ENCODE measurements around the gene MAFG. TPM values are rescaled to one million over a fixed set of nuclear protein-coding genes. Genes with fewer than 3 reads are reported as not detected.

Gene MAFG
- polyA plus RNA-seq, 1 donor (not counting 4 experiments of a cell fraction or from before 2014, with no cell fraction given), result 8.3 TPM

- Histone ChIP-seq H3K36me3 (ENCODE audit: control insufficient read depth in 2 of 2, extremely low read depth in 1 of 2, insufficient read depth in 2 of 2, low read length in 2 of 2) (peaks cover 23 to 25% of the 10 kb centered on the region in 2 experiments), H3K4me1 (ENCODE audit: control insufficient read depth, extremely low read depth, insufficient read depth, low read length) (peaks cover 13% of the 10 kb centered on the region), H3K9ac (ENCODE audit: control insufficient read depth, extremely low read depth, insufficient read depth, low read length) (no peak overlapping the region), H3K9me1 (ENCODE audit: control insufficient read depth, extremely low read depth, insufficient read depth, low read length) (peaks cover 3% of the 10 kb centered on the region), H4K20me1 (ENCODE audit: control insufficient read depth, extremely low read depth, insufficient read depth, low read length) (peaks cover 5% of the 10 kb centered on the region), H3K27me3 (ENCODE audit: control insufficient read depth, extremely low read depth, insufficient read depth, low read length) (no peaks in the 10 kb centered on the region), H3K4me2 (ENCODE audit: control insufficient read depth, extremely low read depth, insufficient read depth, low read depth, low read length) (no peak overlapping the region), H3K79me2 (ENCODE audit: control insufficient read depth, insufficient read depth, low read length) (peaks cover 17% of the 10 kb centered on the region), H3K27ac (ENCODE audit: control insufficient read depth, insufficient read depth, low read length) (no peak overlapping the region), H2AFZ (ENCODE audit: control insufficient read depth, low read length) (no peak overlapping the region), H3K9me3 (ENCODE audit: control insufficient read depth, low read depth, low read length) (no peaks in the 10 kb centered on the region), H3K4me3 (ENCODE audit: control insufficient read depth in 2 of 3, extremely low read depth in 1 of 3, insufficient read depth in 2 of 3, low read depth in 1 of 3, low read length in 3 of 3) (no peak overlapping the region)
- no peak for TF ChIP-seq EZH2 (IDR thresholded peaks at IDR 0.05; ENCODE audit: low read length)
- TF ChIP-seq, protein P1, sequence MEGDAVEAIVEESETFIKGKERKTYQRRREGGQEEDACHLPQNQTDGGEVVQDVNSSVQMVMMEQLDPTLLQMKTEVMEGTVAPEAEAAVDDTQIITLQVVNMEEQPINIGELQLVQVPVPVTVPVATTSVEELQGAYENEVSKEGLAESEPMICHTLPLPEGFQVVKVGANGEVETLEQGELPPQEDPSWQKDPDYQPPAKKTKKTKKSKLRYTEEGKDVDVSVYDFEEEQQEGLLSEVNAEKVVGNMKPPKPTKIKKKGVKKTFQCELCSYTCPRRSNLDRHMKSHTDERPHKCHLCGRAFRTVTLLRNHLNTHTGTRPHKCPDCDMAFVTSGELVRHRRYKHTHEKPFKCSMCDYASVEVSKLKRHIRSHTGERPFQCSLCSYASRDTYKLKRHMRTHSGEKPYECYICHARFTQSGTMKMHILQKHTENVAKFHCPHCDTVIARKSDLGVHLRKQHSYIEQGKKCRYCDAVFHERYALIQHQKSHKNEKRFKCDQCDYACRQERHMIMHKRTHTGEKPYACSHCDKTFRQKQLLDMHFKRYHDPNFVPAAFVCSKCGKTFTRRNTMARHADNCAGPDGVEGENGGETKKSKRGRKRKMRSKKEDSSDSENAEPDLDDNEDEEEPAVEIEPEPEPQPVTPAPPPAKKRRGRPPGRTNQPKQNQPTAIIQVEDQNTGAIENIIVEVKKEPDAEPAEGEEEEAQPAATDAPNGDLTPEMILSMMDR (optimal IDR thresholded peaks at IDR 0.05 in 1 of 3, IDR thresholded peaks at IDR 0.05 in 1 of 3, conservative IDR thresholded peaks at IDR 0.05 in 1 of 3; ENCODE audit: extremely low read depth in 1 of 3, insufficient read depth in 2 of 3, low read length in 3 of 3), result no peak
- dilution Hi-C loops (cut with MboI; ENCODE audit: extremely low pct_ligation_motif_present, low sequenced_read_pairs), result no loop called here
- FAIRE-seq (no peak), DNase-seq (ENCODE audit: low read depth, low spot score) (no peak)
Observed at GRCh38 chr17:81905993-81906392, 21.5 kb downstream of the MAFG start.

DNA sequence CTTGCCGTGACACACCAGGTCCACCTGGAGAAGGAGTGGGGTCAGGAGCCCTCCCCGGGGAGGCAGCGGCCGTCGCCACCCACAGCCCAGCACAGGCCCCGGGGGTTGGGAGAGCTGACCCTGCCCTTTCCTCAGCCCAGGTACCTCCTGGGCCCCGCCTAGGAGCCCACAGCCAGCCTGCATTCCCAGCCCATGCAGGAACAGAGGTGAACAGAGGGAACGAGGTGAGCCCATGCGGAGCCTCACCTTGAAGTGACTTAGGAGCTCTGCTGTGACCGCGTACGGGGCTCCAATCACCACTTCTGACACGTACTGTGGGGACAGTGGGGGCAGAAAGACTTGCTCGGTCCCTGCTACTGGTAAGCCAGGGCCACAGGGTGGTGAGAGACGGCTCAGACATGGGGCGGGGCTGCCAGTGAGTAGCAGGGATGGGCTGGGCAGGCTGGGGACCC lies 22.1 kb downstream of the MAFG start:
- Histone ChIP-seq H3K27me3 (ENCODE audit: control insufficient read depth, extremely low read depth, insufficient read depth, low read length) (no peaks in the 10 kb centered on the region), H3K9ac (ENCODE audit: control insufficient read depth, extremely low read depth, insufficient read depth, low read length) (no peak overlapping the region), H2AFZ (ENCODE audit: control insufficient read depth, low read length) (no peak overlapping the region), H4K20me1 (ENCODE audit: control insufficient read depth, extremely low read depth, insufficient read depth, low read length) (peaks cover 6% of the 10 kb centered on the region), H3K79me2 (ENCODE audit: control insufficient read depth, insufficient read depth, low read length) (peaks cover 15% of the 10 kb centered on the region), H3K4me3 (ENCODE audit: control insufficient read depth in 2 of 3, extremely low read depth in 1 of 3, insufficient read depth in 2 of 3, low read depth in 1 of 3, low read length in 3 of 3) (no peak overlapping the region), H3K9me1 (ENCODE audit: control insufficient read depth, extremely low read depth, insufficient read depth, low read length) (peaks cover 3% of the 10 kb centered on the region), H3K4me1 (ENCODE audit: control insufficient read depth, extremely low read depth, insufficient read depth, low read length) (peaks cover 14% of the 10 kb centered on the region), H3K27ac (ENCODE audit: control insufficient read depth, insufficient read depth, low read length) (no peak overlapping the region), H3K9me3 (ENCODE audit: control insufficient read depth, low read depth, low read length) (no peaks in the 10 kb centered on the region), H3K4me2 (ENCODE audit: control insufficient read depth, extremely low read depth, insufficient read depth, low read depth, low read length) (no peak overlapping the region), H3K36me3 (ENCODE audit: control insufficient read depth in 2 of 2, extremely low read depth in 1 of 2, insufficient read depth in 2 of 2, low read length in 2 of 2) (peaks cover 23 to 27% of the 10 kb centered on the region in 2 experiments)
- no peak for FAIRE-seq
- dilution Hi-C loops (cut with MboI; ENCODE audit: extremely low pct_ligation_motif_present, low sequenced_read_pairs), result no loop called here
- TF ChIP-seq, protein P1 (optimal IDR thresholded peaks at IDR 0.05 in 1 of 3, IDR thresholded peaks at IDR 0.05 in 1 of 3, conservative IDR thresholded peaks at IDR 0.05 in 1 of 3; ENCODE audit: extremely low read depth in 1 of 3, insufficient read depth in 2 of 3, low read length in 3 of 3), result no peak
- TF ChIP-seq EZH2 (IDR thresholded peaks at IDR 0.05; ENCODE audit: low read length), result no peak
- DNase-seq (ENCODE audit: low read depth, low spot score), result no peak
